T1000 (cell line): ENCODE measurements around the gene PDZD7.
"Not testable (repeated sequence)": the region's sequence is repeated elsewhere in the genome, so short reads cannot be mapped to it uniquely, and the experiment has no call there.

Source experiments
- DNase-seq: peaks from one replicate; lab custom pipeline; 2025; ENCODE audit warnings: mixed read lengths; lab: John Stamatoyannopoulos, UW

The PDZD7 gene

DNA sequence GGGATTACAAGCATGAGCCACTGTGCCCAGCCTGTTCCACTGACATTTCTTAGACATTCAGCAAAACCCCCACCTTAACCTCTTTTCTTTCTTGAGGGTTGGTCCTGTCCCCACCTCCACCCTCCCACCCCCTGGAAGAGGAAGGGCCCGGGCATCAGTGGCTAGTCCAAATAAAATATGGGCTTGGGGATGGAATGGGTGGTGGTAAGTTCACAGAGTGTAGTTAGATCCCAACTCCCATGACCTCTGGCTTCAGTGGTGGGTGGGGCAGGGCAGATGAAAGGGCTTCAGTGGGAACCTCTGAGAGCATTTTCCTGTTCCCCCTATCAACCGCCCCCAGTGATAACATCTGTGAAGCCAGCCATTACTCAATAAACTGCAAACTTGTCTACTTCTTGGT, 9.9 kb upstream of the PDZD7 start:
- DNase-seq = no peak

DNA sequence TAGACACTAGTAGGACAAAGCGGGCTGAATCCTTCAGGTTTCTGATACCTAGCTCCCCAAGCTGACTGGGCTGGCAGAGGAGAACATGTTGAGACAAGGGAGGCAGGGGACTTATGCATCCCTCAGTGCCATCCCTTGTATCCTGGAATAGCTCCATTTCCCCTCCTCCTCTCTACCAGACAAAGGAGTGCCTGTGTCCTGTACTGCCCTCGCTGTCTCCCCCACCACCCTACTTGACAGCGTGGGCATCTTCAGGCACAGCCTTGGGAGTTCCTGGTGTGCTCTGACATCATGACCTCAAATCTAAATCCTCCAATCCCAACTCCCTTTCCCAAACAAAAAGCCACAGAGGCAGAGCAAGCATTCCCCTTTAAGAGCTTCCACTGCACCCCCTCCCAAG, 9.1 kb upstream of the PDZD7 start:
- DNase-seq = no peak

DNA sequence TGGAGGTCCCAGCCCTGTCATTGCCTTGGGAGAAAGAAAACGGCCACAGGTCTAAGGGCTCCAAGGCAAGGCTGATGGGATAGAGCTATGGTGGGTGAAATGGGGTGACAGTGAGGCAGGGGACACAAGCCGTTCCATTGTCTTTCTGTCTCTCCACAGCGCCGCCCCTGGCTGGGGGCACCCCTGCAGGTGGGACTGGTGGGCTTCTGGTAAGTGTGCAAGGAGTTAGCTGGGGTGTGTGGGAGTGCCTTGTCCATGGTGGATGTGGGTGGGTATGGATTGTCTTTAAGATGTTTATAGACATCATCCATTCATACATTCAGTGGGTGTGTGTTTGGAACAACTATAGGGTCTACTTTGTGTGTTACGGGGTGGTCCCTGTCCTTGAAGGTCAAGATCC, 7.6 kb upstream of the PDZD7 start:
- no peak for DNase-seq

DNA sequence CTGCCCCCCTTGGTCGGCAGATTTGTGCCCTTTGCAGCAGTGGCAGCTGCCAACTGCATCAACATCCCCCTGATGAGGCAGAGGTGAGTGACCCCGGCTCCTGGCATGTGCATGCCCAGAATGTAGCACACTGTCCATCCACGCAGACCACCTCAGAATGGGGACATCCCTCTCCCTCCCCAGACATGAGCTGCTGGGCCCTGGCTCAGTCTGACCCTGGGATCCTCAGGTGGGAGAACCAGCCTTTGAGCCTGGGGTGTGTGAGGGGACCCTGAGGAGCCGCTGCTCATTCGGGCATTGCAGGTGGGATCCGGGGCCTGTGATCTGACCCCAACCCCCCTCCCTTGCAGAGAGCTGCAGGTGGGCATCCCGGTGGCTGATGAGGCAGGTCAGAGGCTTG, 5.8 kb upstream of the PDZD7 start:
- no peak for DNase-seq

DNA sequence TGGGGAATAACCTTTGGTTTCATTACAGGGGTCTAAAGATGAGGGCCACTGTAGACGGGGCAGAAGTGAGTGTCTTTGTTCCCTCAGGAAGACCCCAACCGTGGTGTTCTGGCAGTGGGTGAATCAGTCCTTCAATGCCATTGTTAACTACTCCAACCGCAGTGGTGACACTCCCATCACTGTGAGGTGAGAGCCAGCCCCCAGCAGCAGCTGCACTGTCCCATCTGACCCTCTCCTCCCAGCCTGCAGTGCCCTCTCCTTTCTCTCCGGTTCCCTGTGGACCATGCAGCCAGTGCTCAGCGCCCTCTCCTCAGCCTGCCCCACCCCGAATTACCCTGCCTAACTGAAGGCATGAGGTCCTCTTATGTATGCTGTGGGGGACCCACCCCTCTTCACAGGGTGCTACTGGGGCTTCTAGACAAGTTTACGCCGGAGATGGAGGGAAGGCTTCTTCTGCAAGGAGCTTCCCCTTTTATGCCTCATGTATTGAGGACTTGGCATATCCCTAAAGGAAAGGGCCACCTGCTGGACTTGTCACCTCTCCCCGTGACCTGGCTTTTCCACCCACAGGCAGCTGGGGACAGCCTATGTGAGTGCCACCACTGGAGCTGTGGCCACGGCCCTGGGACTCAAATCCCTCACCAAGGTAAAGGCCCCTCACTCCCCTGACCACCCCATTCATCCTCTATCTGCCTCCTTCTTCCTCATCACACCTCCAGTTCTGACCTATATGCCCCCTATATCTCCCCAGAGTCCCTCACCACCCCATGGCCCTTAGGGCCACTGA, 5.2 kb upstream of the PDZD7 start:
- DNase-seq = no peak

DNA sequence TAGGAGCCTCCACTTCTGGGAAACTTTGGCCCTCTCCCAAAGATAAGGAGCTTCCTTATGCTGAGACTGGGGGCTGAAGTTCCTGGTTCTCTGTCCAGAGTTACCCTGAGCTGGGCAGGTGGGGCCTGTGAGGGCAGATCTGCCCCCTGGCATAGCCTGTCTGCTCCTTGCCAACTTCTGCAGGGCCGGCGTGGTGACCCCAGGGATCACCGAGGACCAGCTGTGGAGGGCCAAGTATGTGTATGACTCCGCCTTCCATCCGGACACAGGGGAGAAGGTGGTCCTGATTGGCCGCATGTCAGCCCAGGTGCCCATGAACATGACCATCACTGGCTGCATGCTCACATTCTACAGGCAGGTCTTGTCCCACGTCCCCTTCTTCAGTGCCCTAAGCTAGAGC, 4.4 kb upstream of the PDZD7 start:
- no peak for DNase-seq

DNA sequence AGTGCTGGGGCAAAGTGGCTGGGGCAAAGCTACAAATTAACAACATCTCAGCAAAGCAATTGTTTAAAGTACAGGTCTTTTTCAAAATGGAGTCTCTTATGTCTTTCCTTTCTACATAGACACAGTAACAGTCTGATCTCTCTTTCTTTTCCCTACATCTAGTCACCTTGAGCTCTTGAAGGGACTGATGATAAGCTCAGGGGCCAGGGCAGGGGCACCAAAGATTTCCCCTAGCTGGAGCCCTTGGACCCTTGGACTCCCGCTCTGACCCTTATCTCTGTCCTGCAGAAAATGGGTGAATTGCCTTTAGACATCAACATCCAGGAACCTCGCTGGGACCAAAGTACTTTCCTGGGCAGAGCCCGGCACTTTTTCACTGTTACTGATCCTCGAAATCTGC, 3.5 kb upstream of the PDZD7 start:
- DNase-seq = not testable (repeated sequence)

DNA sequence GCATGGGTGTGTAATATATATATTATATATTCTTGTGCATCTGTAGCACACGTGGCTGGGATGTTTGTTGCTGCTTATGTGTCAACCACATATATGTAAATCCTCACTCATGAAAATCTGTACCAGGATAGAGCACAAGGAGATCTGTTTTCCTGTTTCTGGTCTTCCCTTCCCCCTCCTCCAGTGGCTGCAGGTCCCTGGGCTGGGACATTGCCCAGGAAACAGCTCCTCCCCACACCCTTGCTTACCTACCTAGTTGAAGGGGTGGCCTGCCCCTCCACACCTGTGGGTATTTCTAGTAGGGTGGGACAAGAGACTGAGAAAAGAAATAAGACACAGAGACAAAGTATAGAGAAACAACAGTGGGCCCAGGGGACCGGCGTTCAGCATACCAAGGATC, 2.3 kb upstream of the PDZD7 start:
- DNase-seq = no peak

DNA sequence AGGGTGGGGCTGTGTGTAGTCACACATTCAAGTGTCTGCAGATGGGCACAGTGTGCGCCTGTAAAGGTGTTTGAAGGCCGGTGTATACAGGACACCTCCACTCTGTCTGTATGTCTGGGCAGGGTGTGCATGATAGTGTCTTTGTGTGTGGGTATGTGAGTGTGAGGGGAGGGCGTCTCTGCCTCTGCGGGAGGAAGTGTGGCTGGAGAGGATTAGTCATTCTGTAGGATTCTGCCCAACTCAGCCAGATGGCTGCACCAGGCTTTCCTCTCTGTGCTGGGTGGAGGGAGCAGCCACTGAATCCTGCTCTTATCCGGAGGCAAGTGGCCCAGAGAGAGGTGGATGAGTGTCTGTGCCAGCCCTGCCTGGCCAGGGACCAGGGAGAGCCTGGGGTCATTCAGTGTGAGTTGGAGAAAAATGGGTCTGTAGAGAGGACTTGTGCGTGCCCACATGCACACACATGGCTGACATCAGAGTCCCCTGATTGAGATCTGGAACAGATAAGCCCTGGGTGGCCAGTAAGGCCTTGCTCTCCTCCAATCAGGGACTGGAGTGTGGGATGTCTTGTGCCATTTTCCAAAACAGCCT, 1.8 kb upstream of the PDZD7 start:
- peak; percentile 77 for DNase-seq

DNA sequence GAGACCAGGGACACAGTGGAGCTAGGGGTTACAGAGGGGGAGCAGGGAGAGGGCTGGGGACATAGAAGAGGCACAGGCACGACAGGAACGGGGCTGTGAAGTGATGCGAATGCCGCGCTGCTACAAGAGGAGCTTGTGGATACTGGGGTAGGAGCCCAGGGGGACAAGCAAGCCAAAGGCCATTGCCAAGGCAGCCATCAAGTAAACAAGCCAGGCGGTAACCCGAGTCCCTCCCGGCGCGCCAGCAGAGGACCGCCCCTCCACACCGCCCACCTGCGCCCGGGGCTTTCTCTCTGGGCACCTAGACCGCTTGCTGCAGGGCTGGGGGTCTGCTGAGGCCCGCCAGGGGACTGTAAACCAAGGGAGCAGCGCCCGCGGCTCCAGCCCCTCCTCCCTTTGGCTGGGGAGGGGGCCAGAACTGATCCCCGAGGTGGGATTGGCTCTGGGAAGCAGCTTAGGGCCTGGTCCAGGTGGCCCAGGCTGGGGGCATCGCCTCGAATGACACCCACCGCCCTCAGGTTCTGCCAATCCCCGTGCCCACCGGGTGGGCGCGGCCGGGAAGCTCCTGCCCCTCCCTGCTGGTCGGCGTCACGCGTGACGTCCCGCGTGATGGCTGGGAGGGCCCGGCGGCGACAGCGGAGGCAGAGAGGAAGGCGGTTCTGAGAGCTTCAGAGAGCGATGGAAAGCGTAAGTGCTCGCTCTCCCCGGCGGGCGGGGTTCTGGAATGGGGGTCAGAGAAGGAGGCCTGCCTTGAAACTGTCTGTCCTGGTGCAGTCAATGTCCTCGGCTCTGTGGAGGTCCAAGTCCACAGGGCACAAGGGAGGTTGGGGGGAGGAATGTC, 1.1 kb upstream of the PDZD7 start:
- DNase-seq = peak; percentile 62

DNA sequence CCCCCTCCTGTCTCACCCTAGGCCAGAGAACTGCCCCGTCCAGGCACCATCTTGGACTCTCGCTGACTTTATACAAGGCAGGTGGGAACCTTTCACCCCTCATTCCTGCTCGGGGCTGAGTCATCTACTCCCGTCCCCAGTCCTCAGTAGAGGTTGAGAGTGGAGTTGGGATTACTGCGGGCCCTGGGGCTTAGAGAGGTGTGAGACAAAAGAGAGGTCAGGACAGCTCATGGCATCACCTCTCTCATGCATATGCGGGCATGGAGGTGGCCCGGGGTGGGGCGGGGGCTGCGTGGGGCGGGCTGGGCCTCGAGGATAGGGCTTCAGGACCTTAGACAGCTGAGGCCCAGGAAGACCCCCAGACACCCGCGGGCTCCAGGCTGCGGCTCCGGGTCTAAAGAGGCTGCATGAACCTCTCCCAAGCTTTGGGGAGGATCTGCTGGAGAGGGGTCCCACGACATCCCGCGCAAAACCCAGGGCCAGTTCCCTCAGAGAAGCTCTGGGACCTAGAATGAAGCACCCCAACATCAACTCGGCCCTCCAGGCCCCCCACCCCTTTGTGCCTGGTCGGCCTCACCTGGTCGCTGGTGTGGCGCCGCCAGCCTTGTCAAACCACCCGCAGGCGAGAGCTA, 317 bp downstream of the PDZD7 start:
- DNase-seq = no peak

DNA sequence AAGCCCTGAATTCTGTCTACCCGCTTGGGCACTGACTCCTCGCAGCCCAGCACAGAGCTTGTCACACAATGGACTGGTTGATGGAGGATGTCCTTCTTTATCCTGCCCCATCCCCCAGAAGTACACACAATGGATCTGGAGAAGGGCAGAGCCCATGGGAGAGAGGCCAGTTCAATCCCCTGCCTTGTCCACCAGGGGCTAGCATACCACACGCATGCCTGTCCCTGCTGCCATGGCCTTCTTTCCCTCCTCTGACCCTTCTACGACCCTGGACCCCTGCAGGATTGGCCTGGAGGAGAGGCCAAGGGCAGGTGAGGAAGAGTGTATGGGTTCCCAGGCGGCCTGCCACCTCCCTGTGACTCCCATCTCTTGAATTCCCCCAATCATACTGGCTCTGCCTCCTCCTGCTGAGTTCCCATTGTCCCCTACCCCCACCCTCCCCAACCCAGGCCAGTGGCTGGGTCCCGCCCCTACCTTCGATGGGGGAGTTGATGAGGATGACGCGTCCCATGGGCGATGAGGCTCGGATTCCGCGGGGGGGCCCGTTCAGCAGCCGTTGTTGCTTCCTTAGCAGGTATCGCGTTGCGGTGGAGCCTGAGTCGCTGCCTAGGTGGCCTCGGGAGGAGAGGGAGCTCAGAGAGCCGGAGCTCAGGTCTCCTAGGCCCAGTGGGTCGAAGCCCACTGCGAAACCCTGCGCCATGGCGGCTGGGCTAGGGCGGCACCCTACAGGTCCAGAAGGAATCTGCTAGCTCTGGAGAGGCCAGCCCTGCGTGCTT, 1.2 kb downstream of the PDZD7 start:
- no peak for DNase-seq

DNA sequence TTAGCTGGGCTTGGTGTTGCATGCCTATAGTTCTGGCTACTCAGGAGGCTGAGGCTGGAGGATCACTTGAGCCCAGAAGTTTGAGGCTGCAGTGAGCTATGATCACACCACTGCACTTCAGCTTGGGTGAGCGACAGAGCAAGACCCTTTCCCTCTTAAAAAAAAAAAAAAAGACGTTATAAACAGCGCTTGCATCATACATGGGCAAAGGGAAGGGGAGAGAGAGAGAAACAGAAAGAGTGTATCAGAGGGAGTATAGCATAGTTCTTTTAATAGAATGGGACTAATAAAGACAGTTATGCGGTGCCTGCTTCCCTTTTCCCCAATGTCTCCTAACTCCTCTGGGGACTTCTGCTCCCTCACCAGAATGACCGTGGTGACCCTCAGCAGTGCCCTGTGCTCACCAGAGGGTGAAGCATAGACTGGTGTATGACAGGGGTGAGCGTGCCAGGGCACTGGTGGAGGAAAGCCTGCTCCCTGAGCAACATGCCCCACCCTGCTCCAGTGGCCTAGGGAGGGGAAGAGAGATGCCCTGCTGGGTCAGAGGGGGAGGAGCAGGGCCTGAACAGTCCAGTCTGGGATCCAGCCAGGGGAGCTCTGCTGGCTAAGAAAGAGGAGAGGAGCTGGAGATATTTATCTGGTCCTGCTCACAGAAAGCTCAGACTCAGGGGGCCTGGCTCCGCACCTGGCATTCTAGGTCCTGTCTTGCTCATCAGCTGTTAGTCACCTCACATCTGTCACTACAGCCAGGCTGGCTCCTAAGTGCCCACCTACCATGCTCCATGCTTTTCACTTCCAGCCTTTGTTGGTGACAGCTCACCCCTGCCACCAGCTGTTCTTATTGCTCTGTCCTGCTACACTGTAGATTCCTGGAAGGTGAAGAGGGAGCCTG, 2.2 kb downstream of the PDZD7 start:
- no peak for DNase-seq

DNA sequence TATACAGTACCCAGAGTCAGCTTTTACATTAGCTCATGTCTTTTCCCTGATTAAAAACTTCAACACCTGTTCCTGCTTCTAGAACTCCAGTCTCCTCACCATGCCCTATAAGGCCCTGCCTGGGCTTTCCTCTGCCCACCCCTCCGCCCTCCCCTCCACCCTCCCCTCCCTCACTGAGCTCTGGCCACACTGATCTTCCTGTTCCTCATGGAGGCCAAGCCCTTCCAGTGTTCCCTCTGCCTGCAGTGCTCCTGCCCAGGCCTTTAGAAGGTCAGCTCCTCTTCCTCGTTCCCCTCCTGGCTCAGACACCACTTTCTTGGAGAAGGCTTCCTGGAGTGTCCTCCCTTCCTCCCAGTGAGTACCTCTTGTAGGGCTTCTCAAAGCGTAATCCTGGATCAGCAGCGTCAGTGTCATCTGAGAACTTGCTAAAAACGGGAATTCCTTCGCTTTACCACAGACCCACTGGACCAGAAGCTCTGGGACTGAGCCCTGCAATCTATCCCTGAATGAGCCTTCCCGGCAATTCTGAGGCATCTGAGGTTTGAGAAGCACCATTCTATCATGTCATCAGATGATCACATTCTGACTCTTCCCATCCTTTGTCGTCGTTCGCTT, 3.7 kb downstream of the PDZD7 start:
- DNase-seq = no peak

DNA sequence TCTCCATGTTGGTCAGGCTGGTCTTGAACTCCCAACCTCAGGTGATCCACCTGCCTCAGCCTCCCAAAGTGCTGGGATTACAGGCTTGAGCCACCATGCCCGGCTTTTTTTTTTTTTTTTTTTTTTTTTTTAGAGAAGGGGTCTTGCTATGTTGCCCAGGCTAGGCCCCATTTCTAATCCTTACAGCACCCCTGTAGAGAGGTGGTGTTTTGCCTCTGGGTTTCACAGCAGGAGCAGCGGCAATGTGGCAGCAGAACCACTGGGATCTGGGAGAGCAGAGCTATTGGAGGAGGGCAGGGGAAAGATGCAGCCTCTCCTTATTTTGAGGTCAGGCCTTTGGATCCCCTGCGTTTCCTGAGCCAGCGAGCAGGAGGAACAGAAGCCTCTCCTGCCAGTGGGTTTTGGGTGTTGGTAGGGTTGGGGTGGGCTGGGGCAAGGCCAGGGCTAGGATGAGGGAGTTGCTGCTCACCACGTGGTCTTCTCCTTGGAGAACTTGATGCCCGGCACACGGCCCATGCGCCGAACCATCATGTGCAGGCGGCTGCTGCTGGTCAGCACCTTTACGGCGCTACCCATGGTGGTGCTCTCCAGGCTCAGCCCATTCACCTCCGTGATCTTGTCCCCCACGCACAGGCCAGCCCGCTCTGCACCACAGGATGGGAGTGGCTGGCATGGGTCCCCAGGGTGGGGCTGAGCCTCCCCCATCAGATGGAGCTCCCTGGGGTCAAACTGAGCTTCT, 7.8 kb downstream of the PDZD7 start:
- no peak for DNase-seq

DNA sequence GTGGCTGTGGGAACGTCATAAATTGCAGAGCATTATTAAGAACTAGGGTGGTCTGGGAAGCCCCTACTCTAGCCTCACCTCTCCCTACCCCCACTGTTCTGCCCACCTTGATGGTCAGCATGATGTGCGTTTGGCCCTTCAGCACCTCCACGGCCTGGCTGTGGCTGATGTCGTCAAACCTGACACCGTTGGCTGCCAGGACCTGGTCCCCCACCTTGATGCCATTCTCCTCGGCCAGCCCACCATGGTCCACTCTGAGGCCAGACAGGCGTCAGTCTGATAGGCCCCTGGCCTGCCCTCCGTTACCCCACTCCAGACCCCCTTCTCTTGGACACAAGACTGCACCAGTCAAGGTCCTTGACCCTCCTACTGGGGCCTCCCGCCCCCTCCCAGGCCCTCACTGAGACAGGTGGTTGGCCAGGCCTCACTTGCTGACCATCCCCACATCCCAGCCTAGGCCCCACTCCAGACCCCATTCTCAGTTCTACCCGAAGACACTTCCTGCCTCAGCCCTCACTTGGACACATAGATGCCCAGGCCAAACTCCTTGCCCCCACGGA, 9.2 kb downstream of the PDZD7 start:
- no peak for DNase-seq

DNA sequence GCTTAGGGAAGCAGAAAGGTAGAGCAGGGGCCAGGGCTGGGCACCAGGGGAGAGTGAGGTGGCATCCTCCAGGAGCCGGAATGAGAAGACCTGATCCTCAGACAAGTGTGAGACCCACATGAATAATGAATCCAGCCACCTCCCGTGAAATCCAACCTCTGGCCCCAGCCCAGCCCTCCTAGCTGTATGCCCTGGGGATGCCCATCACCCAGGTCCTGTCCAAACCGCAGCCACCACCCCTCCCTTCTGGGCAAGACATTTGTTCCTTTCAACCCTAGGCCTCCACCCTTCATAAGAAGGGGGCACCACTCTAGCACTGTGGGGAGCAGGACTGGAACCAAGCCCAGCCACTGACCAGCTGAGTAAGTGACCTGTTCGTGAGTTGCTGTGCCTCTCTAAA, 9.7 kb downstream of the PDZD7 start:
- DNase-seq = no peak

DNA sequence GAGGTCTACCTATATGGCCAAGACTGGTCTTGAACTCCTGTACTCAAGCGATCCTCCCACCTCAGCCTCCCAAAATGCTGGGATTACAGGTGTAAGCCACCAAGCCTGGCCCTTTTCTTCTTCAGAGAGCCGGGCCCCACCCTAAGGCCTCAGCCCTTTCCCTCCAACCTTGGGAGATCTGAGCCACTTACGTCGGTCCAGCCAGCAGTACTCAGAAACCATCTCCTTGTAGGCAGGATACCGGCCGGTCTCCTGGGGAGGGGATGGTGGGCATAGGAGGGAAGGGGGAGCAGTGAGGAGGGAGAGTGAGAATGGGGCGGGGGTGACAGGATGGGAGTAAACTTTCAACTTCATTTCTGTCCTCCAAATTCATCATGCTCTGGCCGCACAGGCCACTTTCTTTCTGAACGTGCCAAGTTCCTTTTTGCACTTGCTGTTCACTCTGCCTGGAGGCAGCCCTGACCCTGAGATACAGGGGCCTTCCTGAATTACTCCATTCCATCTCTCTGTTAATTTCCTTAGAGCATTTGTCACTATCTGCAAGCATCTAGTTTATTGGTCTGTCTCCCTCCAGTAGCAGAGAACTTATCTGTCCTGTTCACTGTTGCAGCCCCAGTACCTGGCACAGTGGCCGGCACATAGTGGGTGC, 10.4 kb downstream of the PDZD7 start:
- DNase-seq = no peak

DNA sequence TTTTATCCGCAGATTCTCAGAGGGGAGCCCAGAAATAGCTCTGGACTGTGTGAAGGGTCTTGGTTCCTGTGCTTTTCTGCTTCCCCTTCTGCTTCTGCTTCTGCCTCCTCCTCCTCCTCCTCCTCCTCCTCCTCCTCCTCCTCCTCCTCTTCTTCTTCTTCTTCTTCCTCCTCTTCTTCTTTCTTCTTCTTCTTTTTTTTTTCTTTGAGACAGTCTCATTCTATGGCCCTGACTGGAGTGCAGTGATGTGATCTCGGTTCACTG, 11.6 kb downstream of the PDZD7 start:
- no peak for DNase-seq
